K562 (cell line): ENCODE data around the gene OTOGL. TPM values are rescaled to one million over a fixed set of nuclear protein-coding genes. Genes with fewer than 3 reads are reported as not detected.

Experiments
- ATAC-seq: fragments of 200-7000 bp; cut with Tn5 transposase; 3 replicates; pipeline ENCODE4 v1.9.1; 2020; ENCODE audit warnings: moderate library complexity
- BruUV-seq: library from RNA; stranded (reverse); fragments of 400-500 nt; replicated peaks from 2 replicates; lab custom pipeline; 2021; lab: Mats Ljungman, UMichigan
- CTCF ChIA-PET: fragments of 300-600 bp; formaldehyde crosslinking; extraction: SDS; loops from one replicate; lab custom pipeline; 2021; ENCODE audit warnings: low intra/inter-chr PET ratio; lab: Yijun Ruan, JAX
- POLR2A ChIA-PET: fragments of 300-600, 350-650 bp; sonication (Branson Sonifier 250); formaldehyde crosslinking; extraction: SDS; loops from one replicate; lab custom pipeline; 2021; ENCODE audit warnings: antibody characterized with exemption, inconsistent platforms; lab: Yijun Ruan, JAX
- DNase-seq, 4 experiments: peaks; one replicate each; pipeline versions ENCODE4 v3.0.0 to v3.0.0-alpha.2; 2011 to 2018; ENCODE audit warnings: low spot score in 3 of 4, mixed read lengths in 3 of 4; ENCODE audit errors: extremely low read depth in 1 of 4
- FAIRE-seq: peaks from 2 replicates; lab custom pipeline; 2011; peaks lifted over from hg19 to GRCh38; lab: Jason Lieb, UNC
- H2AFZ ChIP-seq: 2 replicates; pipeline ENCODE4 v1.6.0; 2011; ENCODE audit warnings: low read depth, low read length, control low read depth, inconsistent platforms
- H3K27ac ChIP-seq: fragments of 200-600 bp; 3 replicates; pipeline ENCODE4 v1.8.0; 2011; ENCODE audit warnings: low read depth, mild to moderate bottlenecking, control low read depth, inconsistent platforms, low read length, moderate library complexity, mixed read lengths; ENCODE audit errors: extremely low read depth
- H3K27me3 ChIP-seq, 2 experiments: fragments of 300-600 bp in 1 of 2; 2 replicates in 1 of 2; 3 replicates in 1 of 2; pipeline versions ENCODE4 v1.6.0 to v1.8.0; 2011; ENCODE audit warnings: inconsistent platforms in 2 of 2, low read length in 2 of 2, mild to moderate bottlenecking in 1 of 2, mixed read lengths in 1 of 2, moderate library complexity in 1 of 2; ENCODE audit not compliant: control insufficient read depth in 2 of 2, insufficient read depth in 2 of 2
- H3K36me3 ChIP-seq: fragments of 300-600 bp; 3 replicates; pipeline ENCODE4 v1.8.0; 2011; ENCODE audit warnings: mild to moderate bottlenecking, low read length, inconsistent platforms; ENCODE audit not compliant: control insufficient read depth, insufficient read depth
- H3K4me1 ChIP-seq, 2 experiments: fragments of 200-600 bp in 1 of 2; replicated peaks in 1 of 2; 2 replicates in 1 of 2; 3 replicates in 1 of 2; pipeline versions ENCODE4 v1.5.1 to v1.8.0; 2011; ENCODE audit warnings: inconsistent platforms in 2 of 2, low read length in 2 of 2, mild to moderate bottlenecking in 1 of 2, mixed read lengths in 1 of 2, moderate library complexity in 1 of 2; ENCODE audit not compliant: control insufficient read depth in 2 of 2, insufficient read depth in 2 of 2
- H3K4me2 ChIP-seq: 2 replicates; pipeline ENCODE4 v1.6.1; 2011; ENCODE audit warnings: low read length, control low read depth, inconsistent platforms, mixed read lengths; ENCODE audit not compliant: insufficient read depth
- H3K4me3 ChIP-seq: fragments of 200-600 bp; sonication (generic), shearing (Covaris generic); 2 replicates; pipeline ENCODE4 v1.5.1; 2016; ENCODE audit warnings: control low read depth, inconsistent platforms
- H3K79me2 ChIP-seq: fragments of 200-600 bp; 3 replicates; pipeline ENCODE4 v1.8.0; 2011; ENCODE audit warnings: low read length, inconsistent platforms; ENCODE audit not compliant: control insufficient read depth, insufficient read depth
- H3K9ac ChIP-seq, 2 experiments: 2 replicates each; pipeline versions ENCODE4 v1.6.0 to v1.6.1; 2011; ENCODE audit warnings: low read depth in 2 of 2, low read length in 2 of 2, control low read depth in 1 of 2, inconsistent platforms in 1 of 2, mild to moderate bottlenecking in 1 of 2, mixed read lengths in 1 of 2; ENCODE audit not compliant: insufficient read depth in 1 of 2
- H3K9me1 ChIP-seq: one replicate; pipeline ENCODE4 v1.6.0; 2011; ENCODE audit warnings: inconsistent platforms, mild to moderate bottlenecking, low read length, moderate library complexity; ENCODE audit not compliant: control insufficient read depth, insufficient read depth
- H3K9me3 ChIP-seq: replicated peaks from 2 replicates; pipeline ENCODE4 v1.5.1; 2011; ENCODE audit warnings: low read depth, low read length, inconsistent platforms; ENCODE audit not compliant: control insufficient read depth, insufficient read depth
- H4K20me1 ChIP-seq: replicated peaks from 2 replicates; pipeline ENCODE4 v1.6.1; 2011; ENCODE audit warnings: low read length, inconsistent platforms, mixed read lengths; ENCODE audit not compliant: control insufficient read depth, insufficient read depth
- HNRNPH1 ChIP-seq: fragments of 200-400 bp; formaldehyde crosslinking; optimal IDR thresholded peaks from 2 replicates; pipeline ENCODE3; 2017; ENCODE audit warnings: low read depth, mild to moderate bottlenecking, low read length, moderate library complexity
- MAZ ChIP-seq, 2 experiments: fragments of 450-650 bp in 1 of 2; sonication (generic) in 1 of 2; formaldehyde crosslinking; IDR thresholded peaks in 1 of 2; conservative IDR thresholded peaks in 1 of 2; 2 replicates each; pipeline versions ENCODE4 v1.4.0 to v1.5.0; 2020; ENCODE audit warnings: mild to moderate bottlenecking in 1 of 2, missing genetic modification reagents in 1 of 2
- MEF2A ChIP-seq: IDR thresholded peaks from 2 replicates; pipeline ENCODE4 v1.6.1; 2011; ENCODE audit warnings: low read depth, mild to moderate bottlenecking, low read length, moderate library complexity; ENCODE audit not compliant: control insufficient read depth
- NCOR1 ChIP-seq: fragments of 450-650 bp; IDR thresholded peaks from 2 replicates; pipeline ENCODE4 v1.6.1; 2016; ENCODE audit warnings: mild to moderate bottlenecking, moderate library complexity
- RBBP5 ChIP-seq: fragments of 200-600 bp; sonication (generic); IDR thresholded peaks from 2 replicates; pipeline ENCODE4 v1.6.1; 2012; ENCODE audit warnings: borderline replicate concordance, mild to moderate bottlenecking, low read length, control low read depth, inconsistent platforms; ENCODE audit not compliant: insufficient read depth, poor library complexity, severe bottlenecking
- SRSF9 ChIP-seq: fragments of 200-400 bp; formaldehyde crosslinking; IDR thresholded peaks from 2 replicates; pipeline ENCODE4 v1.6.1; 2017; ENCODE audit warnings: low read depth, low read length, borderline replicate concordance
- ZNF174 ChIP-seq: fragments of 250-450 bp; sonication (Bioruptor Pico); IDR thresholded peaks from 2 replicates; pipeline ENCODE4 v1.4.0; 2020; ENCODE audit warnings: mild to moderate bottlenecking
- ZNF778 ChIP-seq: fragments of 450-650 bp; formaldehyde crosslinking; IDR thresholded peaks from 2 replicates; pipeline ENCODE4 v1.4.0; 2020; ENCODE audit warnings: mild to moderate bottlenecking, moderate library complexity
- WGBS: fragments of 100-300 bp; shearing (Covaris generic); methylation state at CpG from one replicate; pipeline ENCODE4 v1.1.6; 2016; ENCODE audit warnings: low coverage, mixed read lengths; ENCODE audit not compliant: insufficient coverage; ENCODE audit errors: missing lambda C conversion rate; 5-methylcytosine and 5-hydroxymethylcytosine counted together
- in situ Hi-C: fragments of 300-500 bp; cut with MboI; formaldehyde crosslinking; loops from 4 replicates; pipeline ENCODE4 v1.15.0; 2018; ENCODE audit warnings: inconsistent platforms, mixed read lengths
- intact Hi-C: fragments of 100-400 bp; cut with micrococcal nuclease; formaldehyde crosslinking; loops from 2 replicates; pipeline ENCODE4 v1.14.2; 2022
- polyA plus RNA-seq, 8 experiments: library from polyadenylated mRNA; depleted of rRNA in 4 of 8; stranded (reverse) in 5 of 8; unstranded in 3 of 8; fragments of >200 nt; fragmentation: Nextera tagmentation in 2 of 8; fragmentation: Illumina TruSeq in 1 of 8; extraction: Ambion mirVana in 2 of 8; extraction: Trizol in 1 of 8; gene quantifications; 2 replicates each; pipeline versions ENCODE4 v1.2.1 to v1.2.3, GENCODE V29; 2011 to 2014; ENCODE audit warnings: inconsistent platforms in 1 of 8, missing spikeins in 1 of 8
- total RNA-seq, 7 experiments: library from RNA; depleted of rRNA in 6 of 7; stranded (reverse); fragments of >200 nt in 6 of 7; fragmentation: Illumina TruSeq in 2 of 7; extraction: Trizol in 2 of 7; gene quantifications; 2 replicates each; pipeline versions ENCODE4 v1.2.1 to v1.2.3, GENCODE V29; 2011 to 2021; ENCODE audit warnings: low replicate concordance in 1 of 7
- TF ChIP-seq, protein P1 (sequence below), 2 experiments: fragments of 450-650 bp; conservative IDR thresholded peaks; 2 replicates each; pipeline ENCODE4 v1.6.1; 2017; ENCODE audit warnings: mild to moderate bottlenecking in 2 of 2, moderate library complexity in 2 of 2

Gene OTOGL
- total and polyA plus RNA-seq, 9 of the 15 experiments (the other 6 are each of a cell fraction or from before 2014, with no cell fraction given), result 0.02 to 0.03 TPM; not detected in 7

DNA sequence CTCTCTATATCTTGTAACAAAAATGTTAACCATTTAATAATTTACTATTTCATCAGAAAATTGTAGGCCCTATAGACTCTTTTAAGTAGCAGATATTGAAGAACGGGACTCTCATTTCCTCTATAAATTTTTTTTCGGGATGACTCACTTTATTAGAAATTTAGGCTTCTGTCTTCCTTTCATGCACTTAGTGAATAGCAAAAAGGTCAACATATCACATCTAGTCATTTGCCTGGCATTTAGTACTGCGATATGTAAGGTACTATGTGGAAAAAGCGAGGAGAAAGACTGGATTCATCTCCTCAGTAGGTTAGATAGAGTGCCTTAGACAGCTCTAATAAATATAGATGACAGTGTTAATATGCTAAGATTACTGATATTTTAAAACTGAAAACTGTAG, 178.4 kb downstream of the OTOGL start:
- TF ChIP-seq SRSF9, result no peak
- no peak for TF ChIP-seq MEF2A
- TF ChIP-seq HNRNPH1, result no peak
- TF ChIP-seq, protein P1, sequence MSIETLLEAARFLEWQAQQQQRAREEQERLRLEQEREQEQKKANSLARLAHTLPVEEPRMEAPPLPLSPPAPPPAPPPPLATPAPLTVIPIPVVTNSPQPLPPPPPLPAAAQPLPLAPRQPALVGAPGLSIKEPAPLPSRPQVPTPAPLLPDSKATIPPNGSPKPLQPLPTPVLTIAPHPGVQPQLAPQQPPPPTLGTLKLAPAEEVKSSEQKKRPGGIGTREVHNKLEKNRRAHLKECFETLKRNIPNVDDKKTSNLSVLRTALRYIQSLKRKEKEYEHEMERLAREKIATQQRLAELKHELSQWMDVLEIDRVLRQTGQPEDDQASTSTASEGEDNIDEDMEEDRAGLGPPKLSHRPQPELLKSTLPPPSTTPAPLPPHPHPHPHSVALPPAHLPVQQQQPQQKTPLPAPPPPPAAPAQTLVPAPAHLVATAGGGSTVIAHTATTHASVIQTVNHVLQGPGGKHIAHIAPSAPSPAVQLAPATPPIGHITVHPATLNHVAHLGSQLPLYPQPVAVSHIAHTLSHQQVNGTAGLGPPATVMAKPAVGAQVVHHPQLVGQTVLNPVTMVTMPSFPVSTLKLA (conservative IDR thresholded peaks at IDR 0.05), result no peak
- no peak for TF ChIP-seq ZNF778 (CRISPR knock-in tag)
- TF ChIP-seq NCOR1, result no peak
- no peak for TF ChIP-seq MAZ (CRISPR knock-in tag; conservative IDR thresholded peaks at IDR 0.05 in 1 of 2, IDR thresholded peaks at IDR 0.05 in 1 of 2)
- no peak for TF ChIP-seq RBBP5
- TF ChIP-seq ZNF174 (CRISPR knock-in tag), result no peak
- H3K4me2 ChIP-seq, result no peak overlapping the region

More for the DNA sequence above, 178.4 kb downstream of the OTOGL start:
- no peaks in the 10 kb centered on the region for H3K79me2 ChIP-seq
- H2AFZ ChIP-seq, result no peak overlapping the region
- H3K27me3 ChIP-seq, result no peaks in the 10 kb centered on the region
- DNase-seq (no peak), FAIRE-seq (no peak), ATAC-seq (no peak)
- intact Hi-C loops, result no loop called here
- H3K4me1 ChIP-seq, result no peaks in the 10 kb centered on the region
- H3K9me1 ChIP-seq, result no peaks in the 10 kb centered on the region
- no peak overlapping the region for H3K27ac ChIP-seq
- H3K36me3 ChIP-seq, result no peaks in the 10 kb centered on the region
- in situ Hi-C loops, result no loop called here
- WGBS, result 0% methylated on average over 4 of the region's 4 CpGs
- no peaks in the 10 kb centered on the region for H3K9me3 ChIP-seq
- ChIA-PET CTCF (no interaction called here), POLR2A (no interaction called here)
- no peak overlapping the region for H3K9ac ChIP-seq
- H3K4me3 ChIP-seq, result no peak overlapping the region
- no TSS peak for BruUV-seq
- no peaks in the 10 kb centered on the region for H4K20me1 ChIP-seq
